ENCODE measurements around the gene PFDN1. TPM values are rescaled to one million over a fixed set of nuclear protein-coding genes. Genes with fewer than 3 reads are reported as not detected.

PFDN1 gene
- total RNA-seq, 4 donors from 2014 or later: 72.9 to 230 (median 98.4) TPM

GRCh38 chr5:140245341-140245740, 57.6 kb downstream of the PFDN1 start:
- peaks cover 43 to 59% (median 49%) of the 10 kb centered on the region in 4 donors for H3K4me1 ChIP-seq

GRCh38 chr5:140244525-140245025, 58.3 kb downstream of the PFDN1 start:
- intact Hi-C loops (cut with DNase I; ENCODE audit: low total_unique reads): loop anchor here (2.0 kb wide), 1 partner anchor 112 kb away; no protein-coding TSS in a partner anchor
- Histone ChIP-seq H3K9me3 (no peaks in the 10 kb centered on the region), H3K27ac (peak overlapping the region; percentile 54 to 83 (median 68)), H3K4me3 (no peak overlapping the region), H3K36me3 (peaks cover 0 to 6% (median 0%) of the 10 kb centered on the region in 4 donors), H3K4me1 (peaks cover 48 to 66% (median 55%) of the 10 kb centered on the region in 4 donors), H3K27me3 (no peaks in the 10 kb centered on the region)
- WGBS, 2 donors (ENCODE audit: low coverage in 1 of 2): 12 to 14% methylated on average over 3 to 14 of the region's 14 CpGs
- peak; percentile 93 for DNase-seq
- TF ChIP-seq POLR2AphosphoS5 (IDR thresholded peaks at IDR 0.05) (peak in 2 of 3 donors; percentile 35 to 53), CTCF (IDR thresholded peaks at IDR 0.05) (peak; percentile 87 to 96 (median 90)), POLR2A (IDR thresholded peaks at IDR 0.05) (no peak), EP300 (IDR thresholded peaks at IDR 0.05; ENCODE audit: low read depth) (no peak)
- in situ Hi-C loops (cut with MboI; ENCODE audit: low pct_ligation_motif_present in 1 of 4, low pct_unique_long_range_greater_than_20kb in 1 of 4, low sequenced_read_pairs in 3 of 4): loop anchor here in 3 of 4 donors (5.0 to 25.0 kb wide), 2 partner anchors 108 to 468 kb away; partner anchors contain the start of gene ZMAT2 (in 1 of the 3)

More at GRCh38 chr5:140245341-140245740, 57.6 kb downstream of the PFDN1 start:
- no peaks in the 10 kb centered on the region for H3K9me3 ChIP-seq
- in situ Hi-C loops (cut with MboI; ENCODE audit: low pct_ligation_motif_present in 1 of 4, low pct_unique_long_range_greater_than_20kb in 1 of 4, low sequenced_read_pairs in 3 of 4): loop anchor here in 2 of 4 donors (5.0 to 25.0 kb wide), 2 partner anchors 107 to 467 kb away; partner anchors contain the start of gene ZMAT2 (in 1 of the 2)
- intact Hi-C loops (cut with DNase I; ENCODE audit: low total_unique reads): loop anchor here (2.0 kb wide), 1 partner anchor 111 kb away; no protein-coding TSS in a partner anchor
- H3K4me3 ChIP-seq: no peak overlapping the region
- peak overlapping the region; percentile 54 to 83 (median 68) for H3K27ac ChIP-seq
- H3K36me3 ChIP-seq: peaks cover 0 to 6% (median 0%) of the 10 kb centered on the region in 4 donors
- TF ChIP-seq CTCF (IDR thresholded peaks at IDR 0.05): no peak
- no peak for TF ChIP-seq EP300 (IDR thresholded peaks at IDR 0.05; ENCODE audit: low read depth)
- TF ChIP-seq POLR2A (IDR thresholded peaks at IDR 0.05): no peak
- TF ChIP-seq POLR2AphosphoS5 (IDR thresholded peaks at IDR 0.05): no peak
- H3K27me3 ChIP-seq: no peaks in the 10 kb centered on the region
- WGBS, 2 donors (ENCODE audit: low coverage in 1 of 2): 39 to 59% methylated on average over 2 to 5 of the region's 5 CpGs
- no peak for DNase-seq

- in situ Hi-C loops (cut with MboI; ENCODE audit: low pct_ligation_motif_present in 1 of 4, low pct_unique_long_range_greater_than_20kb in 1 of 4, low sequenced_read_pairs in 3 of 4): loop anchor here in 2 of 4 donors (5.0 to 25.0 kb wide), 2 partner anchors 109 to 469 kb away; partner anchors contain the start of gene ZMAT2 (in 1 of the 2)
- Histone ChIP-seq H3K36me3 (peaks cover 0 to 6% (median 0%) of the 10 kb centered on the region in 4 donors), H3K27ac (peak overlapping the region in 1 of 4 donors; percentile 83), H3K4me3 (no peak overlapping the region), H3K9me3 (no peaks in the 10 kb centered on the region), H3K27me3 (no peaks in the 10 kb centered on the region), H3K4me1 (peaks cover 48 to 67% (median 55%) of the 10 kb centered on the region in 4 donors)
- TF ChIP-seq CTCF (IDR thresholded peaks at IDR 0.05): no peak
- WGBS, 2 donors (ENCODE audit: low coverage in 1 of 2): 56 to 100% methylated on average over 1 to 4 of the region's 4 CpGs
- no peak for DNase-seq
- intact Hi-C loops (cut with DNase I; ENCODE audit: low total_unique reads): loop anchor here (2.0 kb wide), 2 partner anchors 105 to 113 kb away; no protein-coding TSS in a partner anchor
Measured at GRCh38 chr5:140243706-140244250, 59.1 kb downstream of the PFDN1 start.

- no peak overlapping the region for H3K4me3 ChIP-seq
- peak overlapping the region; percentile 79 to 90 (median 84) for H3K27ac ChIP-seq
- peaks cover 0 to 6% (median 0%) of the 10 kb centered on the region in 4 donors for H3K36me3 ChIP-seq
- in situ Hi-C loops (cut with MboI; ENCODE audit: low pct_ligation_motif_present in 1 of 4, low pct_unique_long_range_greater_than_20kb in 1 of 4, low sequenced_read_pairs in 3 of 4): loop anchor here in 2 of 4 donors (5.0 to 25.0 kb wide), 2 partner anchors 109 to 469 kb away; partner anchors contain the start of gene ZMAT2 (in 1 of the 2)
- no peak for DNase-seq
- TF ChIP-seq EP300 (IDR thresholded peaks at IDR 0.05; ENCODE audit: low read depth) (no peak), CTCF (IDR thresholded peaks at IDR 0.05) (no peak), POLR2AphosphoS5 (IDR thresholded peaks at IDR 0.05) (no peak), POLR2A (IDR thresholded peaks at IDR 0.05) (no peak)
- H3K27me3 ChIP-seq: no peaks in the 10 kb centered on the region
- H3K9me3 ChIP-seq: no peaks in the 10 kb centered on the region
- H3K4me1 ChIP-seq: peaks cover 48 to 67% (median 55%) of the 10 kb centered on the region in 4 donors
- WGBS, 2 donors (ENCODE audit: low coverage in 1 of 2): 64% methylated on average over 4 of the region's 4 CpGs; no CpG with 5 or more reads in 1 of the 2 donors
- intact Hi-C loops (cut with DNase I; ENCODE audit: low total_unique reads): loop anchor here (2.0 kb wide), 1 partner anchor 106 kb away; no protein-coding TSS in a partner anchor
Measured at GRCh38 chr5:140242890-140243585, 59.9 kb downstream of the PFDN1 start.

Measured in transverse colon (tissue), 4 donors.